ENCODE data around the gene FKBP6.
"Not testable (repeated sequence)": the region's sequence is repeated elsewhere in the genome, so short reads cannot be mapped to it uniquely, and the experiment has no call there.

Gene FKBP6

DNA sequence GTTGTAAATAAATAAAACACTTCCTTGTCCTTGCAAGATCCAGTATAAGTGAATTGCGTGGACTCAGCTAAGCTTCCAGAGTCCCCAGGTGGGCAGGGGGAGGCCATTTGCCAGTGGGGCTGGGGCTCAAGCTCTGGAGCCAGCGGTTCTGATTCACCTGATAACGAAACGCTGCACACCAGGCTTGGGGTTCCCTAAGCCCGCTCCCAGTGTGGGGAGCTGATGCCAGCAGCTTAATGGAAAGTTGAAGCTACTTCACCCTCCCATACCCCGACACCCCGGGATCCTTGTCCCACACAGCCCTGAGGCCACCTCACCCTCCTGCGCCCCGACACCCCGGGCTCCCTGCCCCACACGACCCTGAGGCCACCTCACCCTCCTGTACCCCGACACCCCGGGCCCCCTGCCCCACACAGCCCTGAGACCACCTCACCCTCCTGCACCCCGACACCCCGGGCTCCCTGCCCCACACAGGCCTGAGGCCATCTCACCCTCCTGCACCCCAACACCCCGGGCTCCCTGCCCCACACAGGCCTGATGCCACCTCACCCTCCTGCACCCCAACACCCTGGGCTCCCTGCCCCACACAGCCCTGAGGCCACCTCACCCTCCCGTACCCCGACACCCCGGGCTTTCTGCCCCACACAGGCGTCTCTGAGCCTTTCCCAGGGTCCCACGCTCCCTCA lies 30.8 kb downstream of the FKBP6 start:
- no peak for DNase-seq

- DNase-seq: no peak
Measured at GRCh38 chr7:73359306-73359705, 31.3 kb downstream of the FKBP6 start.

DNA sequence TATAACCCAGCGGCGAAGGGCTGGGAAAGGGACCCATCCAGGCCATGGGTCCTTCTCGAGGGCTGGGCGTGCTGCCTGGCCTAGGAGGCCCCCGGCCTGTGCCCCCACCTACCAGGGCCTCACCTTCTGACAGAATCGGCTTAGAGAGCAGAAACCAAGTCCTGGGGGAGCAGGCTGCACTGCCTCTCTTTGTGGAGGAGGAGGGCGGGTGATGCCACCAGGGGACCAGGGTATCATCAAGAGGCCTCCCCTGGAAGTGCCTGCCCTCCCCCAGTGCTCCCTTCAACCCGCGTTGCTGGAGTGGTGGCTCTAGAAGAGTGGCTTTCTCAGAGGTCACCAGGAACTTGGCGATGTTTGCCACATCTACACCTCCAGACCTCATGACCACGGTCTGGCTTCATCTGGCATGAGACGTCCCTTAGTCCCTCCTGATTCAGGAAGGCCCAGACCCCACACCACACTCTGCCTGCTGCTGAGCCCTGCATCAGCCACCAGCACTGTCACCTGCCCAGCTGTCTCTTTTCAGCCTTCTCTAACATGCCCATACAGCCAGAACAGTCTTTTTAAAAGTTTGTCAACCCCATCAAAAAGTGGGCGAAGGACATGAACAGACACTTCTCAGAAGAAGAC lies 31.9 kb downstream of the FKBP6 start:
- no peak for DNase-seq

- DNase-seq: not testable (repeated sequence)
Measured at GRCh38 chr7:73360590-73360989, 32.6 kb downstream of the FKBP6 start.

DNA sequence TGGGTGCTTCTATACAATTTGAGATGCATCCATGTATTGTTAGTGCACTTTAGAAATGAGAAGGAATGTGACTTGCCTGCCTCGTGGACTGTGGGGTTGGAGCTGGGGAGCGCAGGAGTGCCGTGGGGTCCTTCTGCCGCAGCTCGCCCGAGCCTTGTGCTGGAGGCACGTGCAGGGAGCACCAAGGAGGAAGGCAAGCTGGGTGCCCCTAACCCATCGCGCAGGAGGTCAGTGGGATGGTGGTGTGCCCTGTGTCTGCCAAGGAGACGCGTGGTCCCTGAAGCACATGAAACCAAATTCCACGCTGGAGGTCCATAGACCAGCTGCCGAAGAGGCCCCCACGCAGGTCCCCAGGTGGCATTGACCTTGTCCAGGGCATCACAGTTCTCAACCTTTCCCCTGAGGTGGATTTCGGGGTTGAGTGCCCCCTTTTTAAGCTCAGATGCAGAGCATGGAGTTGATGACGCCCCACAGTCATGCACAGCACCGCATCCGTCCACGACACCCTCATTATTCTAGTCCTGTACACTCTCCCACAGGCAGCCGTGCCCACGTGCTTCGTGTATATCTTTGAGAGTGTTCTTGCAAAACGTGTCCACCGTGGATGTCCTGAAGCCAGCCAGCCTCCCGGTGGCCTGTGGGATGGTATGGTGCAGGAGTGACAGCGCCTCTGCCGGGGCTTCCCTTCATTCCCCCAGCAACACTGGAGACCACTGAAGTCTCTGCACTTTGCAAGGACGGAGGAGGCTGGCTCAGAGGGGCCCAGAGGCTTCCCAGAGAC lies 35.5 kb downstream of the FKBP6 start:
- no peak for DNase-seq

DNA sequence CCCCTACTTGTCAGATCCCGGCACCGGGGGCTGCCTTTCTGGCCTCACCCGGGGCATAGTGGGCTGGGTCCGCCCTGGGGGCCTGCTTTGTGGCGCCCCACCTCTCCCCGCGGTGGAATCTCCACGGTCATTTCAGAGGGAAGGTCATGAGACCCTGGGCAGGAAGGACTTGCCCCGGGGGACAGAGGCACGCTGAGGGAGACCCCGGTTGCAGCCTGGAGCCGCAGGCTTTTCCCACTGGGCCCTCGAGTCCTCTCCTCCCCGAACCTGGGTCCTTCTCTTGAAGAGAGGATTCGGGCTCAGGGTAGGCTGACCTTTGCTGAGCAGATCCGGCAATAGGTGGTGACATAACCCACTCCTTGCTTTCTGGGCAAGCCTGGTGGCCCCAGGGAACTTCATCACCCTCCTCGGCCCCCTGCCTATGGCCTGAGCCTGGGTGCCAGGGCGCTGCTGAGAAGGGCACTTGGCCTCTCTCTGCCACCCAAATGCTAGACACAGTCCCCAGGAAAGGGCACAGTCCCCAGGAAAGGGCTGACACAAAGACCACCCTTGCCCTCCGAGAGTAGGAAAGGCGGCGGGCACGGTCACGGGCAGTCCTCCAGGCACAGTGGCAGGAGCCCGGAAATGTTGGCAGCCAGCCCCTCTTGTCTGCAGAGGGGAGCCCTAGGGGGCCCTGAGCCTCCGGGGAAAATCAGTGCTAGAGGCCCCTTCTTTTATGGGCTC lies 36.2 kb downstream of the FKBP6 start:
- no peak for DNase-seq

DNA sequence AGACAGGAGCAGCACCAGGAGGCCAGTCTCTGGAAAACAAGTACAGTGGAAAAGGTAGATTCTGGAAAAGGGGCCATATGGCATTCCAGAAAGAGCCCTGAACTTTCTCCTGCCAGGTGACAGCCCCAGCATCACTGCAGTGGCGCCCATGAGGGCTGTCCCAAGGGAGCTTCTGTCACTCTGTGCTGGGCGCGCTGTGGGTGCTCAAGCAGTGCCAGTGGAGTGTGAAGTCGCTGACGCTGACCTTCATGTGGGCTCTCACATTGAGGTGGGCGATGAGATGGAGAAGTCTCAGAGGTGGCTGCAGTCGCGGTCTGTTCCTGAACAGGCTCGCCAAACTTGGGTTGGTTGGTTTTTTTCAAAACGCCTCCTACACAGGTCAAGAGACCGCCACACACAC lies 38.2 kb downstream of the FKBP6 start:
- DNase-seq: no peak

DNA sequence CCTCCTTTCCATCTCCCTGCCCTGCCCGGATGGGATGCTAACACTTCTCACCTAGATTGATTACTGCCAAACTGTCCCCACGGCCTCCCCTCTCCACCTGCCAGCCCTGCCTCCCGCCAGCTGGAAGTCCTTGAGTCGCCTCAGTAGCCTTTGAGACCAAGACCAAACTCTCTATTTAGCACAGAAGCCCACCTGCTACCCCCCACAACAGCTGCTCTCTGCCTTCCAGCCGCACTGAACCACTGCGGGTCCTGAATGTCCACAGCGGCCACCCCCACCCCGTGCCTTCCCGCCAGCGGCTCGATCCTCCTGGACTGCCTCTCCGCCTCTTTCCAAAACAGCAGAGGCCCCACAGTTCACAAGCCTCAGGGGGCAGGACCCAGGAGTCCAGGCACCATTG lies 39.0 kb downstream of the FKBP6 start:
- no peak for DNase-seq

- no peak for DNase-seq
Measured at GRCh38 chr7:73369009-73369408, 41.0 kb downstream of the FKBP6 start.

DNA sequence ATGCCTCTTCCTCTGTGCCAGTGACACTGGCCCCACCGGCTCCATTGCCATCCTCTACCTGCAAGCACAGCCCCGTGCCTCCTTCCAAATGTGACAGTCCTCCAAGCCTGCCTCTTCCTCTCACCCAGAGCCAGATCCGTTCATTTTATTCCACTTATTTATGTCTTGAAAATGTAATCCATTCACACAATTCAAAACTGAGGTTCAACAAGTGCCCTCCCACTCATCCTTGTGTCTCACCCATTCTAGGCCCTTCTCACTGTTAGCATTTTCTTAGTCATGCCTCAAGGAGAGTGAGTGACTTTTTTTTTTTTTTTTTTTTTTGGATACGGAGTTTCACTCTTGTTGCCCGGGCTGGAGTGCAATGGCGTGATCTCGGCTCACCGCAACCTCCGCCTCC lies 41.7 kb downstream of the FKBP6 start:
- no peak for DNase-seq

DNA sequence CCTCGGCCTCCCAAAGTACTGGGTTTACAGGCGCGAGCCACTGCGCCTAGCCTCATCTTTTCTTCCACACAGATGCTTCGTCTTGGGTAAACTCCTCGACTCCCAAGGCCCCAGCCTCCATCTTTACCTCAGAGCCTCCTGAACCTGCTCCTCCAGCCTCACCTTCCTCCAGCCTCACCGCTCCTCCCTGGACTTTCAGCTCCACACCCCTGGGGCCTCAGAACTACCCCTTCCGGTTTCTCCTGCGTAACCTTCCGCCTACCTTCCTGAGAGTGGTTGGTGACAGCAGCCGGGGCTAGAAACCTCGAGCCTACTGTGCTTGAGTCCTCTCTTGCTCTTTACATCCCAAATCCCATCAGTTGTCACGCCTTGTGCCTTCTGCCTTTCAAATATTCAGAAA lies 45.8 kb downstream of the FKBP6 start:
- DNase-seq: no peak

GRCh38 chr7:73376262-73376661 lies 48.3 kb downstream of the FKBP6 start:
- not testable (repeated sequence) for DNase-seq

- DNase-seq: no peak
Measured at GRCh38 chr7:73376671-73377412, 48.9 kb downstream of the FKBP6 start.

DNA sequence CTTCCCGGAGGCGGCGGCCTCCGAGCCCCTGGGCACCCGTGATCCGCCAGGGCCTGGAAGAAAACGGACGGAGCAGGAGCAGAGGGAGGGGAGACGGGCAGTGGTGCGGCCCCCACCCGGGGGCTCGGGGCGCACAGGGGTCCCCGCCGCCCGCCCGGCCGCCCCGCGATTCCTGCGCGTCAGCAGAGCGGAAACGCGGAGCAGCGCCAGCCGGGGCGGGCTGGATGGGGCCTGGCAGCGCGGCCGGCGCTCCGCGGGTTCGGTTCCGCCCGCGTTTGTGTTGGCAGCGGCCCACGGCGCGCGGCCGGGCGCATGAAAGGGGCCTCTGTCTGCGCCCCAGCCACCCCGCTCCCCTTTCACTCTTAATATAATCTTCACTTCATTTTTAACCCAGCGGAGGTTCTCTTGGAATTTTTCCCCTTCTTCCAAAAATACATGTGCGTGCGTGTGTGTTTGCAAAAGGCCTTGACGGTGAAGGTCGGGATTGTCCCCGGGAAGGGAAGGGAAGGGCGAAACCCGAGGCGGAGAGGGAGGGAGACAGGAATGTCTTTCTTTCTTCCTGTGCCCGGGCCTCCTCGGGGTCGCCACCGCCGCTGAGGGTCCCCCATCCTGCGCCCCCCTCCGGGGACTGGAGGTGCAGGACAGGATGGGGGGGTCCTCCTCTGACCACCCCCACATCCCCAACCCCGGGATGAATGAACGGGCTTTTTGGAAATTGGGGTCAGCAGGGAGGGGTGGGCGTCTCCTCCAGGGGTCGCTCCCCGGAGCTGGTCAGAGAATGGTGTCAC lies 49.6 kb downstream of the FKBP6 start:
- DNase-seq: not testable (repeated sequence)

DNA sequence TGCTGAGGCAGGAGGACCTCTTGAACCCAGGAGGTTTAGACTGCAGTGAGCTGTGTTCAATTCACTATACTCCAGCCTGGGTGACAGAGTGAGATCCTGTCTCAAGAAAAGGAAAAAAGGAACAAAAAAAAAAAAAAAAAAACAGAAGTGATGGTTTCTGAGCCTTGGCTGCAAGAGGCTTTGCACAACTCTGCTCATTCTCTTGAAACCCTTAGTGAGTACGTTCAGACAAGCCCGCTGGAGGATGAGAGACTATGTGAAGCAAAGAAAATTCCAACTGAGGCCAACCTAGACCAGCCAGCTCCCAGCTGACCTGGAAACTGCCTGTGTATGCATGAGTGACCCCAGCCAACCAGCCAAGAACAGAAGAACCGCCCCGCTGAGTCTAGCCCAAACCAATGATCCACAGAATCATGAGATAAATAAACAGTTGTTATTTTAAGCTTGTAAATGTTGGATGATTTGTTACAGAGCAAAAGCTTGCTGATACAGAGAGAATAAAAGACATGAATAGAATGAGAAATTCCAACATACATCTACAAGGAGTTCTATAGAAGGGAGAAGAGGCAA lies 55.1 kb downstream of the FKBP6 start:
- DNase-seq: no peak

DNA sequence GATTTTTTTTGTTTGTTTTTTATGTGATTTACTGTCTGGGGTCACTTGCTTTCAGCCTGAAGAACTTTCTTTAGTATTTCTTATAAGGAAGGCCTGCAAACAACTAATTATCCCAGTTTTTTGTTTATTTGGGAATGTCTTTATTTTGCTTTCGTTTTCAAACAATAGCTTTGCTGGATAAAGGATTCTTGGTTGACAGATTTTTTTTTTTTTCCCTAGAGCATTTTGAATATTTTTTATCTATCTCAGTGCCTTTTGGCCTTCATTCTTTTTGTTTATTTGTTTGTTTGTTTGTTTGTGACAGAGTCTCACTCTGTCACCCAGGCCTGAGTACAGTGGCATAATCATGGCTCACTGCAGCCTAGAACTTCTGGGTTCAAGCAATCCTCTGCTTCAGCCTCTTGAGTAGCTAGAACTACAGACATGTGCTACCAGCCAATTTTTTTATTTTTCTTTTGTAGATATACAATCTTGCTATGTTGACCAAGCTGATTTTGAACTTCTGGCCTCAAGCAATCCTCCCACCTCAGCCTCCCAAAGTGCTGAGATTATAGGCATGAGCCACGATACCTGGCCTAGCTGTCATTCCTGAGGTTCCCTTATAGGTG lies 59.4 kb downstream of the FKBP6 start:
- no peak for DNase-seq

- DNase-seq: no peak
Measured at GRCh38 chr7:73387908-73388414, 60.0 kb downstream of the FKBP6 start.

DNA sequence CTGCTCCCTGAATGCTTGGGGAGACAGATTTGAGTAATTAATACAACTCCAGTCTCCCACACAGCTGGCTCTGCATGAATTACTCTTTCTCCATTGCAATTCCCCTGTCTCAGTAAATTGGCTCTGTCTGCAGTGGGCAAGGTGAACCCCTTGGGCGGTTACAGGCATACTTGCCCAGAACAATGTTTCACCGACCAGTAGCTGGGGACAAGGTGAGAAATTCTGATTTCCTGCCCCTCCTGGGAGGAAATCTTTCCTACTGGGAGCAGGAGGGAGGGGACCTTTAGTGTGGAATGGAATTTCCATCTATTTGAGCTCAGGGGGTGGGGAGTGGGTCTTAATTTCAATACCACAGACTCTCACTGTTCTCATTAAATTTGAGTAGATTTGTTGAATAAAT lies 63.4 kb downstream of the FKBP6 start:
- no peak for DNase-seq

- no peak for DNase-seq
Measured at GRCh38 chr7:73394422-73394821, 66.5 kb downstream of the FKBP6 start.
